Ecto neural progenitor cell (in vitro differentiated cells): ENCODE measurements around the gene KCNMA1.
"Not testable (repeated sequence)": the region's sequence is repeated elsewhere in the genome, so short reads cannot be mapped to it uniquely, and the experiment has no call there.

Source experiments
- DNase-seq: peaks from one replicate; pipeline ENCODE4 v3.0.0-alpha.2; 2018; ENCODE audit warnings: low spot score

The KCNMA1 gene

DNA sequence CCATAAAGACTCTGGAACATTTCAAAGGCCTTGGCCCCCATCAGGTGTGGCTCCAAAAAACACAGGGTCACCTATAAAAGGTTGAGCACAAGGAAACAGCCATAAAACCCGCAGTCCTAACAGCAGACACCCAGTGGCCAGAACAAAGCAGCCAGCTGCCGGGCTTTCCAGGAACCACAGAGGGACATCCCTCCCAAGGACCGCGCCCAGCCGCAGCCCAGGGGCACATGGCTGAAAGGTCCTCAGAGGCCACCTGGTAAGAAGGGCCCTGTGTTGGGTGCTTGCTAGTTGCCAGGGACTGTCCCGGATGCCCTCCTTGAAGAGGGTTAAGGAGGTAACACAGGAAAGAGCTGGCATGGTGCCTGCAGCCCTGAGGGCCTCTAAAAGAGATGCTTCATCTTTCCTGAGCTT is 32.7 kb downstream of the KCNMA1 start:
- DNase-seq, result no peak

GRCh38 chr10:77604063-77604462 is 33.5 kb downstream of the KCNMA1 start:
- DNase-seq, result no peak

- DNase-seq, result no peak
Observed at GRCh38 chr10:77603534-77603927, 34.1 kb downstream of the KCNMA1 start.

GRCh38 chr10:77602913-77603533 is 34.6 kb downstream of the KCNMA1 start:
- DNase-seq, result no peak

- DNase-seq, result no peak
Observed at GRCh38 chr10:77602231-77602912, 35.2 kb downstream of the KCNMA1 start.

DNA sequence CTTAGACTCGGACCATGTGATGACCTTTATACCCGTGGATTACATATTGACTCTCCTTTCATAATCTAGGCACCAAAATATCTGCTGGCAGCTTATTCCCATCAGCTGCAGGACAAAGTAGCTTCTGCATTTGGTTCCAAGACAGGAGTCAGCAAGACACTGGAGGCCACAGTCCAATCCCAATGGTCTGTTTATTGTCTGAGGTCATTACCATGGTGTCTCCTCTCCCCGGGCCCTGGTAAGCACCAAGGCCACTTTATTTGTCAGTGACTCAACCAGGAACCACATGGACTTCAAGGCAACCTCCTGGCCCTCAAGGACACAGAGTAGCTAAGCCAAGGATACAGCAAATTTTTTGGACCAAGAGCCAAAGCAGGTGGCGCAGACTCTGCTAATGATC is 36.1 kb downstream of the KCNMA1 start:
- DNase-seq, result no peak

DNA sequence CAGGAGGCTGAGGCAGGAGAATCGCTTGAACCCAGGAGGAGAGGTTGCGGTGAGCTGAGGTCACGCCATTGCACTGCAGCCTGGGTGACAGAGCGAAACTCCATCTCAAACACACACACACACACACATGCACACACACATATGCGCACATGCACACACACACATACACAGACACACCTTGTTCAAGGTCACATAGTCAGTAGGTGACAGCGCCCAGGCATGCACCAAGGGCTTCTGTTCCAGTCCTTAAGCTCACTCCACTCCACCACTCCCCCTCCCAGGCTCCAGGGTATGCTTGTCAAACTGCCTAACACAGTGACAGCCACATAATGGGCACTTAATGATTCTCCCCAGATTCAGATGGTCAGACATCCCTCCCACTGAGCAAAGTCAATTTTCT is 37.0 kb downstream of the KCNMA1 start:
- DNase-seq, result no peak

GRCh38 chr10:77599651-77600050 is 38.0 kb downstream of the KCNMA1 start:
- no peak for DNase-seq

DNA sequence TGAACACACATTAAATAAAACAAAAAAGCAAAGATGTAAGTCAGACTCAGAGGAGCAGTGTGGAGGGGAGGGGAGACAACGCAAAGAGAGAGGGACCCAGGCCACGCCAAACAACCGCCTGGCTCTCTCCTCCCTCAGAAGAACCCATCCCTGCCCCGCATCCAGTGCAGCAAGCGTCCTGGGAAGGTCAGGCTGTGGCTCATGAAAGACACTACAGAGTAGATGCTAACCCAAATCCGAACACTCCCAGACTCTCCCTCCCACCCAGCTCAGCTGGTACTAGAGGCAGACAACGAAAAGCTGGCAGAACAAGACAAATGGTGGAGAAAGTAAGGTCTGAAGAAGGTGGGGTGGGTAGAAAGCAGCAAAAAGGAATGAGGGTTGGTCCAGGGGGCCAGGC is 39.0 kb downstream of the KCNMA1 start:
- no peak for DNase-seq

DNA sequence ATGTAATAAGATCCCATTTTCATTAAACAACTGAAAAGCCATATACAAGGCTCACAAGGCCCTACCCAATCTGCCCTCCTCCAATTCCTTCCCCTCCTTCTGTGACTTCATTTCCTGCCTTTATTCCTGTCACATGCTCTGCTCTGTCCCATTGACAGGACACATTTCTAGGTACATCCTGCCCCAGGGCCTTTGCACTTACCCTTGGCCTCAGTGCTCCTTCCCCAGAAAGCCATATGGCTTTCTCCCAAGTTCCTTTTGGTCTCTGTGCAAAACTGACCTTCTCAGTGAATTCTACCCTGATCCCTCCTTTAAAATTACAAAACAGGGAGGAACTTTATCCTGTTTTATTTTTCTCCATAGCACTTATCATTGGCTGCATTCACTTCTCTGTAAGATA is 40.0 kb downstream of the KCNMA1 start:
- DNase-seq, result no peak

- no peak for DNase-seq
Observed at GRCh38 chr10:77594471-77594783, 43.2 kb downstream of the KCNMA1 start.

DNA sequence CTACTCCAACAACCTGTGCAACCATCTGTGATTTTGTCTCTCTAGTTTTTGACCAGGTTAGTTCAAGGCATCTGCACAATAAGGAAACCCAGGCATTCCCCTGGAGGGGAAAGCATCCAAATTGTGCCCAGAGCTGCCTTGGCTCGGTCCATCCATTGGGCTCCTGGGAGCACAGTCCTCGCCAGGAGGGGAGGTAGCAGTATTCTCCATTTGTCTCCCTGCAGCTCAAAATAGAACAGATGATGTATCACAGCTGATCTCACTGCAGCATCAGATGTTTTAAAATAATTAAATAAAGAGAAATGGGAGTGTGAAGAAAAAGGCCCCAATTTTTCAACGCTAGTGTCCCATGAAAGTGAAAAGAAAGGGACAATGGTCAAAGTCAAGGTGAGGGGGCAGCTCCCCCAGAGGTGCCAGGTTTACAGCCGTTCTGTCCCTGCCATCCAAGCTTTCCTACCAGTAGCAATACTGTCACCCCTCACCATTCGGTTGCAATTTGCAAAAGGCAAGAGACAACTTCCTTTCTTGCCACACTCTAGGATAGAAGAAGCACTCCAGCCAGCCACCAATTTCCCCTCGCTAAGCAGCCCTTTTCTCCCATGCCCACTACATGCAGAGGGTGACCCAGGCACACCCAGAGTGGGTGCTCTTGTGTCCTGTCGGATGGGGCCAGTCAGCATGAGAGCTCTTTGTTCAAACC is 43.7 kb downstream of the KCNMA1 start:
- no peak for DNase-seq

GRCh38 chr10:77592946-77593636 is 44.5 kb downstream of the KCNMA1 start:
- no peak for DNase-seq

DNA sequence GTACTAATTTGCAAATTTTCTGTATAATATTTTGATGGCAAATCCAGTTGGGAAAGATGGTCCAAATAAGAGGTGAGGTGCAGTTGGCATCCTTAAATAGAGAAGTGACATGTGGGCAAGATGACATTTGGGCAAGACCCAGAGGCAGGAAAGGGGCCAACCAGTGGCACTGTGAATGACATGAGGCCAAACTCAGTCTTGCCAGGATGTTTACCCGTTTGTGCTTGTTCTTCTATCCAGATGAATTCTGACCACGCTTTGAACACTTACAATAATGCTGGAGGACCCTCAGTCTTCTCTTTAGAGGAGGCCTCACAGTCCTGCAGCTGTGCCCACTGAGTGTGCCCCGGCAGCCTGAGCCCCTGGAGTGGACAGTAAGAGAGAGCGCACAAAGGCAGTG is 45.1 kb downstream of the KCNMA1 start:
- DNase-seq, result no peak

GRCh38 chr10:77591238-77591880 is 46.2 kb downstream of the KCNMA1 start:
- DNase-seq, result no peak

- DNase-seq, result no peak
Observed at GRCh38 chr10:77590344-77591237, 47.0 kb downstream of the KCNMA1 start.

- not testable (repeated sequence) for DNase-seq
Observed at GRCh38 chr10:77589703-77590102, 47.9 kb downstream of the KCNMA1 start.

- no peak for DNase-seq
Observed at GRCh38 chr10:77588886-77589285, 48.7 kb downstream of the KCNMA1 start.

GRCh38 chr10:77587416-77587790 is 50.2 kb downstream of the KCNMA1 start:
- DNase-seq, result no peak

DNA sequence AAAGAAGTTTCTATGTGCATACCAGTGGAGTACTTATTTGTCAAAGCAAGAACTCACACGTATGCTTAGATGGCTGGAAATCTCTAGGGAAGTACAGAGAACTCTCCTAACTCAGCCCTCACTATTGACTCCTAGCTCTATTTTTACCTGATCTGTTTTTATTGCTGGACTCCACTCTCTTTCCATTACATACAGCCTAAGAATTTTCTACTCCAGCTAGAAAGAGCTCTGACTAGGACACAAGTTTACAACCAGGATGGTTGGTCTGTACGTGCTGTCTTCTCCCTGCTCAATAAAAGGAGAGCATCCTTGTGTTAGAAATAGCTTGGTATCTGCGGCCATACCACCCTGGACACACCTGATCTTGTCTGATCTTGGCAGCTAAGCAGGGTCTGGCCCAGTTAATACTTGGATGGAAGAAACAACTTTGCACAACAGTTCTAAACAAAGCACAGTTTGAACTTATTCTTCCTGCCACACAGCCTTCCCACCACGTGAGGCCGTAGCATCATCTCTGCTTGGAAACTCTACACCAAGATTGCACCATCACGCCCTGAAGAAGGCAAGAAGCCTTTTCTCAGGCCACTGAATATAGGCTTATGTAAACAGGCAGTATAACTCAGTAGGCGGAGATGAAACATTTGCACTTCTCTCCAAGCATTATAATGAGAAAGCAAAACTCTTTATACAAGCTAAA is 50.7 kb downstream of the KCNMA1 start:
- DNase-seq, result no peak

- DNase-seq, result no peak
Observed at GRCh38 chr10:77584938-77585337, 52.7 kb downstream of the KCNMA1 start.
